ENCODE measurements around the gene TMEM53. TPM values are rescaled to one million over a fixed set of nuclear protein-coding genes. Genes with fewer than 3 reads are reported as not detected.

Gene TMEM53
- total RNA-seq, 1 experiment from 2014 or later, result 8.2 TPM

GRCh38 chr1:44635439-44635838, 38.8 kb downstream of the TMEM53 start:
- Mint-ChIP-seq H3K4me1 (peaks cover 25% of the 10 kb centered on the region), H3K36me3 (peaks cover 58% of the 10 kb centered on the region), H3K9me3 (no peaks in the 10 kb centered on the region), H3K4me3 (no peak overlapping the region), H3K27ac (no peak overlapping the region), H3K27me3 (ENCODE audit: low read depth) (no peaks in the 10 kb centered on the region)
- DNase-seq (ENCODE audit: low spot score) (no peak), ATAC-seq (no peak)
- ChIA-PET CTCF (interaction anchor here (0.9 to 1.1 kb wide), 2 partner anchors 18 to 418 kb away, joined by 3 to 4 read pairs; no protein-coding TSS in a partner anchor), POLR2A (no interaction called here)
- TF ChIP-seq ZNF232 (CRISPR knock-in tag; IDR thresholded peaks at IDR 0.05) (no peak), ERG (CRISPR knock-in tag; IDR thresholded peaks at IDR 0.05) (no peak), ZSCAN18 (CRISPR knock-in tag; IDR thresholded peaks at IDR 0.05) (no peak), KAT7 (CRISPR knock-in tag; IDR thresholded peaks at IDR 0.05; ENCODE audit: borderline replicate concordance) (no peak), SP1 (CRISPR knock-in tag; conservative IDR thresholded peaks at IDR 0.05) (no peak), PRRX2 (CRISPR knock-in tag; IDR thresholded peaks at IDR 0.05) (no peak), RORB (CRISPR knock-in tag; IDR thresholded peaks at IDR 0.05) (no peak)

GRCh38 chr1:44634606-44635189, 39.6 kb downstream of the TMEM53 start:
- ChIA-PET CTCF (interaction anchor here (0.8 to 1.2 kb wide), 4 partner anchors 17 to 257 kb away, joined by 3 to 9 read pairs (median 4); no protein-coding TSS in a partner anchor), POLR2A (no interaction called here)
- TF ChIP-seq GRHL2 (CRISPR knock-in tag; IDR thresholded peaks at IDR 0.05; ENCODE audit: insufficient replicate concordance, severe bottlenecking) (no peak), USF2 (CRISPR knock-in tag; IDR thresholded peaks at IDR 0.05) (no peak), TCF7 (CRISPR knock-in tag; IDR thresholded peaks at IDR 0.05; ENCODE audit: low read depth) (no peak), MAX (CRISPR knock-in tag; IDR thresholded peaks at IDR 0.05) (no peak), ZNF423 (CRISPR knock-in tag; IDR thresholded peaks at IDR 0.05) (no peak), RORB (CRISPR knock-in tag; IDR thresholded peaks at IDR 0.05) (no peak), ARID4B (CRISPR knock-in tag; IDR thresholded peaks at IDR 0.05; ENCODE audit: borderline replicate concordance) (no peak), ATF2 (CRISPR knock-in tag; IDR thresholded peaks at IDR 0.05; ENCODE audit: borderline replicate concordance, low read depth) (no peak), CDX4 (CRISPR knock-in tag; IDR thresholded peaks at IDR 0.05; ENCODE audit: borderline replicate concordance) (no peak), ZNF232 (CRISPR knock-in tag; IDR thresholded peaks at IDR 0.05) (no peak)
- DNase-seq (ENCODE audit: low spot score), result no peak
- H3K4me3 Mint-ChIP-seq, result no peak overlapping the region; the same call in 1 of the 2 replicates
- H3K9me3 Mint-ChIP-seq, result no peaks in the 10 kb centered on the region
- peaks cover 26% of the 10 kb centered on the region for H3K4me1 Mint-ChIP-seq
- H3K27me3 Mint-ChIP-seq (ENCODE audit: low read depth), result no peaks in the 10 kb centered on the region
- ATAC-seq, result no peak
- no peak overlapping the region; the same call in 1 of the 2 replicates for H3K27ac Mint-ChIP-seq
- peaks cover 56% of the 10 kb centered on the region for H3K36me3 Mint-ChIP-seq
